Bronchus fibroblast of lung (primary cell): ENCODE data around the gene PRRC1. TPM values are rescaled to one million over a fixed set of nuclear protein-coding genes. Genes with fewer than 3 reads are reported as not detected.

Experiments
- total RNA-seq: library from RNA; depleted of rRNA; stranded (reverse); fragments of >200 nt; gene quantifications from 2 replicates; pipeline ENCODE4 v1.2.3, GENCODE V29; 2015

PRRC1 gene
- total RNA-seq = 37.7 and 45.0 TPM in 2 replicates

DNA sequence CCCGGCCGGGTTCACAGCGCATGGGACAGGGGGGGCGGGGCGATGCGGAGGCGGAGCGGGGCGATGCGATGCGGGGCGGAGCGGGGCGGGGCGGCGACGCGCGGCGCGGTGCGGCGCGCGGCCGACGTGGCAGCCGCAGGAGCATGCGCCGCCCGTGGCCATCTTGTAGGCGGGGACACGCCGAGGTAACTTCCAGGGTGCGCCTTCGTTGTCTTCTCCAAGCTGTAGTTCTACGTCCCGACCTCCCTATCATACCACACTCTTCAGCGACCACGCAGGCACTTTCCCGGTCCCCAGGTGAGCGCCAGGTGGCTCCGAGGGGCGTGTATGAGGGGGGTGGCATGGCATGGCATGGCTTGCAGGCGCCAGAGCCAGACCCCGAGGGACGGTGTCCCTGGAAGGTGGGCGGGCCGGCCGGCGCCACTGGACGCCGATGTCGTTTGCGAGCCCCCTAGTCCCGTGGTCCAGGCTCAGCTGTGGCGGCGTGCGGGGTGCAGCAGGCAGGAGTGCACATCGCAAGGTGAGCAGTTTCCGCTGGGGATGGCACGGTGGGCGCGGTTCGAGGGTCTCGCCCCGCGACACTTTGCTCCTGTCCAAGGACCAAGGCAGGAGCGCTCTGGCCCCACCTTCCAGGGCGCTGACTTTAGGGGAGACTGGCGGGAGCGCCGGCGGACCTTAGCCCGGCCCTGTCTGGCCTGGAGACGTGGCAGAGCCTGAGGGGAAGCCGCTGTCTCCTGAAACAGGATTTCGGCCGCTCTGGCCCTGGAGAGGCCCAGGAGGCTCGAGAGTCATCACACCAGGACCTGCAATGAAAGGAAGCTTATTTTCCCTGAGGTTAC is at the start of gene PRRC1:
TSS of gene PRRC1 (plus strand) at position 161 of the 839 bp plus-strand sequence. CDS start 5,840 bp downstream, outside the sequence.

Other genes starting within 250 kb of the PRRC1 start
- gene MEGF10, start 226.8 kb upstream of the PRRC1 start, total RNA-seq = under 0.01 TPM in 1 of 2 replicates, not detected in the other
- not detected in 2 replicates for gene CTXN3, start 131.4 kb downstream of the PRRC1 start, total RNA-seq
- not detected in 2 replicates for gene CCDC192, start 185.8 kb downstream of the PRRC1 start, total RNA-seq